Neural cell (in vitro differentiated cells): ENCODE data around the gene MGLL. TPM values are rescaled to one million over a fixed set of nuclear protein-coding genes. Genes with fewer than 3 reads are reported as not detected.

Source experiments
- H2AFZ ChIP-seq: fragments of 200-600, 300-800 bp; sonication (generic), shearing (Covaris generic); 2 replicates; pipeline ENCODE4 v1.6.0; 2014; ENCODE audit warnings: low read depth, mild to moderate bottlenecking, antibody characterized with exemption, low read length, moderate library complexity
- H3F3A ChIP-seq: fragments of 200-600 bp; shearing (Covaris generic); 2 replicates; pipeline ENCODE4 v1.6.1; 2016; ENCODE audit warnings: mild to moderate bottlenecking, moderate library complexity, mixed read lengths, antibody characterized with exemption, low read length; ENCODE audit not compliant: insufficient read depth, poor library complexity, severe bottlenecking
- H3K27ac ChIP-seq: fragments of 200-600, 300-800 bp; sonication (generic), shearing (Covaris generic); 2 replicates; pipeline ENCODE4 v1.5.1; 2014; ENCODE audit warnings: mild to moderate bottlenecking, low read length, moderate library complexity
- H3K27me3 ChIP-seq: fragments of 300-800, 200-600 bp; sonication (generic), shearing (Covaris generic); 2 replicates; pipeline ENCODE4 v1.6.0; 2014; ENCODE audit warnings: mild to moderate bottlenecking, low read depth, low read length, moderate library complexity; ENCODE audit not compliant: insufficient read depth
- H3K36me3 ChIP-seq: fragments of 300-800, 200-600 bp; sonication (generic), shearing (Covaris generic); 2 replicates; pipeline ENCODE4 v1.5.1; 2014; ENCODE audit warnings: mild to moderate bottlenecking, antibody characterized with exemption, low read length, moderate library complexity; ENCODE audit not compliant: insufficient read depth
- H3K4me2 ChIP-seq: fragments of 300-800, 200-600 bp; sonication (generic), shearing (Covaris generic); 2 replicates; pipeline ENCODE4 v1.6.0; 2014; ENCODE audit warnings: mild to moderate bottlenecking, low read length
- H3K4me3 ChIP-seq: fragments of 300-800, 200-600 bp; sonication (generic), shearing (Covaris generic); 2 replicates; pipeline ENCODE4 v1.5.1; 2014; ENCODE audit warnings: mild to moderate bottlenecking, low read length, moderate library complexity
- H3K79me2 ChIP-seq: fragments of 200-600 bp; shearing (Covaris generic); replicated peaks from 2 replicates; pipeline ENCODE4 v1.6.0; 2014; ENCODE audit warnings: mild to moderate bottlenecking, low read length, moderate library complexity; ENCODE audit not compliant: insufficient read depth
- H3K9ac ChIP-seq: fragments of 300-800, 200-600 bp; sonication (generic), shearing (Covaris generic); 2 replicates; pipeline ENCODE4 v1.6.1; 2016; ENCODE audit warnings: mild to moderate bottlenecking, low read length, mixed read lengths
- H3K9me2 ChIP-seq: fragments of 200-600 bp; shearing (Covaris generic); 2 replicates; pipeline ENCODE4 v1.6.1; 2016; ENCODE audit warnings: mild to moderate bottlenecking, low read length, mixed read lengths; ENCODE audit not compliant: insufficient read depth
- H3K9me3 ChIP-seq: fragments of 200-600, 300-800 bp; sonication (generic), shearing (Covaris generic); 2 replicates; pipeline ENCODE4 v1.6.1; 2016; ENCODE audit warnings: mild to moderate bottlenecking, mixed run types, low read length, moderate library complexity, mixed read lengths
- H4K20me1 ChIP-seq: fragments of 200-600 bp; shearing (Covaris generic); 2 replicates; pipeline ENCODE4 v1.6.1; 2016; ENCODE audit warnings: mild to moderate bottlenecking, mixed run types; ENCODE audit not compliant: insufficient read depth
- EP300 ChIP-seq: fragments of 450-650 bp; conservative IDR thresholded peaks from 2 replicates; pipeline ENCODE4 v1.6.1; 2014; ENCODE audit warnings: antibody characterized with exemption, mild to moderate bottlenecking, moderate library complexity; ENCODE audit not compliant: poor library complexity, severe bottlenecking
- EZH2 ChIP-seq: fragments of 200-600, 300-800 bp; shearing (Covaris generic), sonication (generic); IDR thresholded peaks from 2 replicates; pipeline ENCODE4 v1.6.1; 2014; ENCODE audit warnings: antibody characterized with exemption, low read length, borderline replicate concordance, mild to moderate bottlenecking; ENCODE audit not compliant: insufficient read depth, poor library complexity, severe bottlenecking
- MXI1 ChIP-seq: fragments of 450-650 bp; conservative IDR thresholded peaks from 2 replicates; pipeline ENCODE4 v1.6.1; 2014; ENCODE audit warnings: antibody characterized with exemption, mild to moderate bottlenecking; ENCODE audit not compliant: poor library complexity, severe bottlenecking
- POLR2AphosphoS5 ChIP-seq: IDR thresholded peaks from 2 replicates; pipeline ENCODE4 v1.6.1; 2012
- RAD21 ChIP-seq: fragments of 450-650 bp; conservative IDR thresholded peaks from 2 replicates; pipeline ENCODE4 v1.6.1; 2014; ENCODE audit warnings: antibody characterized with exemption, mild to moderate bottlenecking, moderate library complexity
- SMC3 ChIP-seq: fragments of 450-650 bp; conservative IDR thresholded peaks from 2 replicates; pipeline ENCODE4 v1.6.1; 2014; ENCODE audit warnings: antibody characterized with exemption, mild to moderate bottlenecking, moderate library complexity; ENCODE audit not compliant: poor library complexity
- TAF1 ChIP-seq: IDR thresholded peaks from 2 replicates; pipeline ENCODE4 v1.6.1; 2012; ENCODE audit warnings: low read depth
- polyA plus RNA-seq: library from polyadenylated mRNA; depleted of rRNA; stranded (reverse); fragments of >200 nt; gene quantifications from 2 replicates; pipeline ENCODE4 v1.2.3, GENCODE V29; 2014
- TF ChIP-seq, protein P1 (sequence below): fragments of 450-650 bp; IDR thresholded peaks from 2 replicates; pipeline ENCODE4 v1.5.1; 2014; ENCODE audit warnings: antibody characterized with exemption, mild to moderate bottlenecking, moderate library complexity; ENCODE audit not compliant: poor library complexity, severe bottlenecking
- TF ChIP-seq, protein P2 (sequence below): IDR thresholded peaks from 2 replicates; pipeline ENCODE4 v1.6.1; 2012; ENCODE audit warnings: borderline replicate concordance

Gene MGLL
- polyA plus RNA-seq, 1 donor from 2014 or later, result 2.0 TPM

DNA sequence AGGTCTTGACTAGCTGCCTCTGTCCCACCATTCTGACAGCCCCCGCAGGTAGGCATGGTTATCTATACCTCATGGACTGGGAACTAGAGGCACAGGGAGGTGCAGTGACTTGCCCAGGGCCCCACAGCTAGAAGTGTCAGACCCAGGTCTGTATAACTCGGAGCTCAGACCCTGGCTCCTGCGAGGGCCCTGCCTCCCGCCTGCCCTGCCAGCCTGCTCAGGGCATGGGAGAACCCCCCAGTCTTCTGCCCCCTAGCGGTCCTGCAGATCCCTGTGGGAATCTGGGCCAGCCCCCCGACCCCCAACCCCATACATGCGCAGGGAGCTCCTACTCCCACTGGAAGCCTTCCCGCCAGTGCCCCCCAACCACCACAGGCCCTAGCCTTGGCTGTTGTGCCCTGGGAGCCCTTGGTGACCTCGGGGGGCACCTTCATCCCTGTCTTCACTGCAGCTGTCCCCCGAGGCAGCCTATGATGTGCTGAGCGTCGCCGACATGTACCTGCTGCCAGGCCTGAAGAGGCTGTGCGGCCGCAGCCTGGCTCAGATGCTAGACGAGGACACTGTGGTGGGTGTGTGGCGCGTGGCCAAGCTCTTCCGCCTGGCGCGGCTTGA, 142.7 kb downstream of the MGLL start:
- Histone ChIP-seq H3K27me3 (no peaks in the 10 kb centered on the region), H3K4me2 (no peak overlapping the region), H3K27ac (no peak overlapping the region), H3K9me3 (no peaks in the 10 kb centered on the region), H3K36me3 (no peaks in the 10 kb centered on the region), H2AFZ (no peak overlapping the region), H3K9me2 (no peaks in the 10 kb centered on the region), H3K4me3 (no peak overlapping the region), H3K9ac (no peak overlapping the region), H3K79me2 (no peaks in the 10 kb centered on the region), H4K20me1 (no peaks in the 10 kb centered on the region), H3F3A (no peaks in the 10 kb centered on the region)
- no peak for TF ChIP-seq RAD21
- TF ChIP-seq, protein P1, sequence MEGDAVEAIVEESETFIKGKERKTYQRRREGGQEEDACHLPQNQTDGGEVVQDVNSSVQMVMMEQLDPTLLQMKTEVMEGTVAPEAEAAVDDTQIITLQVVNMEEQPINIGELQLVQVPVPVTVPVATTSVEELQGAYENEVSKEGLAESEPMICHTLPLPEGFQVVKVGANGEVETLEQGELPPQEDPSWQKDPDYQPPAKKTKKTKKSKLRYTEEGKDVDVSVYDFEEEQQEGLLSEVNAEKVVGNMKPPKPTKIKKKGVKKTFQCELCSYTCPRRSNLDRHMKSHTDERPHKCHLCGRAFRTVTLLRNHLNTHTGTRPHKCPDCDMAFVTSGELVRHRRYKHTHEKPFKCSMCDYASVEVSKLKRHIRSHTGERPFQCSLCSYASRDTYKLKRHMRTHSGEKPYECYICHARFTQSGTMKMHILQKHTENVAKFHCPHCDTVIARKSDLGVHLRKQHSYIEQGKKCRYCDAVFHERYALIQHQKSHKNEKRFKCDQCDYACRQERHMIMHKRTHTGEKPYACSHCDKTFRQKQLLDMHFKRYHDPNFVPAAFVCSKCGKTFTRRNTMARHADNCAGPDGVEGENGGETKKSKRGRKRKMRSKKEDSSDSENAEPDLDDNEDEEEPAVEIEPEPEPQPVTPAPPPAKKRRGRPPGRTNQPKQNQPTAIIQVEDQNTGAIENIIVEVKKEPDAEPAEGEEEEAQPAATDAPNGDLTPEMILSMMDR, result no peak
- no peak for TF ChIP-seq SMC3
- TF ChIP-seq MXI1, result no peak
- TF ChIP-seq TAF1, result no peak
- no peak for TF ChIP-seq EZH2
- no peak for TF ChIP-seq POLR2AphosphoS5
- TF ChIP-seq, protein P2, sequence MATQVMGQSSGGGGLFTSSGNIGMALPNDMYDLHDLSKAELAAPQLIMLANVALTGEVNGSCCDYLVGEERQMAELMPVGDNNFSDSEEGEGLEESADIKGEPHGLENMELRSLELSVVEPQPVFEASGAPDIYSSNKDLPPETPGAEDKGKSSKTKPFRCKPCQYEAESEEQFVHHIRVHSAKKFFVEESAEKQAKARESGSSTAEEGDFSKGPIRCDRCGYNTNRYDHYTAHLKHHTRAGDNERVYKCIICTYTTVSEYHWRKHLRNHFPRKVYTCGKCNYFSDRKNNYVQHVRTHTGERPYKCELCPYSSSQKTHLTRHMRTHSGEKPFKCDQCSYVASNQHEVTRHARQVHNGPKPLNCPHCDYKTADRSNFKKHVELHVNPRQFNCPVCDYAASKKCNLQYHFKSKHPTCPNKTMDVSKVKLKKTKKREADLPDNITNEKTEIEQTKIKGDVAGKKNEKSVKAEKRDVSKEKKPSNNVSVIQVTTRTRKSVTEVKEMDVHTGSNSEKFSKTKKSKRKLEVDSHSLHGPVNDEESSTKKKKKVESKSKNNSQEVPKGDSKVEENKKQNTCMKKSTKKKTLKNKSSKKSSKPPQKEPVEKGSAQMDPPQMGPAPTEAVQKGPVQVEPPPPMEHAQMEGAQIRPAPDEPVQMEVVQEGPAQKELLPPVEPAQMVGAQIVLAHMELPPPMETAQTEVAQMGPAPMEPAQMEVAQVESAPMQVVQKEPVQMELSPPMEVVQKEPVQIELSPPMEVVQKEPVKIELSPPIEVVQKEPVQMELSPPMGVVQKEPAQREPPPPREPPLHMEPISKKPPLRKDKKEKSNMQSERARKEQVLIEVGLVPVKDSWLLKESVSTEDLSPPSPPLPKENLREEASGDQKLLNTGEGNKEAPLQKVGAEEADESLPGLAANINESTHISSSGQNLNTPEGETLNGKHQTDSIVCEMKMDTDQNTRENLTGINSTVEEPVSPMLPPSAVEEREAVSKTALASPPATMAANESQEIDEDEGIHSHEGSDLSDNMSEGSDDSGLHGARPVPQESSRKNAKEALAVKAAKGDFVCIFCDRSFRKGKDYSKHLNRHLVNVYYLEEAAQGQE, result no peak
- TF ChIP-seq EP300, result no peak

GRCh38 chr3:127678611-127679533, 143.4 kb downstream of the MGLL start:
- Histone ChIP-seq H3K27me3 (no peaks in the 10 kb centered on the region), H3K4me2 (no peak overlapping the region), H2AFZ (no peak overlapping the region), H3K79me2 (no peaks in the 10 kb centered on the region), H3F3A (no peaks in the 10 kb centered on the region), H3K9ac (no peak overlapping the region), H3K27ac (no peak overlapping the region), H3K4me3 (no peak overlapping the region), H3K9me2 (no peaks in the 10 kb centered on the region), H3K36me3 (no peaks in the 10 kb centered on the region), H3K9me3 (no peaks in the 10 kb centered on the region), H4K20me1 (no peaks in the 10 kb centered on the region)
- TF ChIP-seq, protein P1, result no peak
- TF ChIP-seq POLR2AphosphoS5 (no peak), EZH2 (no peak), RAD21 (no peak), MXI1 (no peak), TAF1 (no peak), SMC3 (no peak)
